Measurements from ENCODE around the gene RPP25.

RPP25 gene

DNA sequence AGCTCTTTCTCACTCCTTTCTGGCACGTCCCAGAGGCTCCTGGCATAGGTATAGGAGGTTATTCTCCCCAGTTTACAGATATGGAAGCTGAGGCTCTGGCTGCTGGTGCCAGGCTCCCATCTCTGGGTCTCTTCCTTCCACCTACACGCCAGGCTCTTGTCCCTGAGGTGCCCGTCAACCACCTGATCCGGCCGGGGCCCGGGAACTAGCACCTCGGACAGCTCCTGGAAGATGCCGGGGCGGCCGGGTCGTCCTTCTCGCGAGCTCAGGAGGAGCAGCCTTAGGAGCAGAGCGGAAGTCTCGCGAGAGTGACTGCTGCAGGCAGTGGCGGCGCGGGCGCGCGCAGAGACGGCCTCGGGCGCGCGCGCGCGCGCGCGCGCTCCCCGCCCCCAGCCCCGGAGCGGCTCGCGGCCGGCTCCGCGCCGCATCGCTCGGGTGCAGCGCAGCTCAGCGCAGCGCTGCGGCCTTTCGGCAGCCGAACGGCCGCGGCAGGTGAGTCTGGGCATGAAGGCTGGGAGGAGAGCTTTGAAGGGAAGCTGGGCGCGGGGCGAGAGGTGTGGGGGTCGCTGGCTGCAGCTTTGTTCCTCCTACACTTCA lies 38.7 kb upstream of the RPP25 start, which contains the start of gene SCAMP5:
Gene SCAMP5 (plus strand): TSS at position 382 of the 597 bp plus-strand sequence. CDS start 16,277 bp downstream, outside the sequence.
- Histone ChIP-seq H3K27ac (ENCODE audit: low read length) (no peak within 1 kb of the TSS), H3K9ac (ENCODE audit: low read length) (peak within 1 kb of the TSS; percentile 68), H3K4me1 (ENCODE audit: low read length) (no peaks in the 10 kb centered on the region), H3K79me2 (ENCODE audit: low read length) (no peaks in the 10 kb centered on the region), H3F3A (ENCODE audit: insufficient read depth, low read length) (no peaks in the 10 kb centered on the region), H3K9me2 (replicated peaks; ENCODE audit: insufficient read depth, low read length) (no peaks in the 10 kb centered on the region), H3K4me2 (ENCODE audit: low read depth, low read length) (peak within 1 kb of the TSS; percentile 92), H4K20me1 (ENCODE audit: insufficient read depth, low read length) (no peaks in the 10 kb centered on the region), H3K9me3 (replicated peaks; ENCODE audit: insufficient read depth, low read length) (no peaks in the 10 kb centered on the region), H3K27me3 (replicated peaks; ENCODE audit: insufficient read depth, low read length) (0 out of 2 replicates have a peak, but pooled peaks cover 3% of the 10 kb centered on the region), H3K4me3 (ENCODE audit: low read length) (peak within 1 kb of the TSS; percentile 84), H2AFZ (ENCODE audit: low read length) (peak within 1 kb of the TSS; percentile 82), H3K36me3 (replicated peaks; ENCODE audit: insufficient read depth, low read length) (no peaks in the 10 kb centered on the region)
- TF ChIP-seq EZH2 (optimal IDR thresholded peaks at IDR 0.05; ENCODE audit: low read depth, low read length) = no peak
- TF ChIP-seq EZH2phosphoT487 (IDR thresholded peaks at IDR 0.05; ENCODE audit: low read length) = no peak
- TF ChIP-seq, protein P1, sequence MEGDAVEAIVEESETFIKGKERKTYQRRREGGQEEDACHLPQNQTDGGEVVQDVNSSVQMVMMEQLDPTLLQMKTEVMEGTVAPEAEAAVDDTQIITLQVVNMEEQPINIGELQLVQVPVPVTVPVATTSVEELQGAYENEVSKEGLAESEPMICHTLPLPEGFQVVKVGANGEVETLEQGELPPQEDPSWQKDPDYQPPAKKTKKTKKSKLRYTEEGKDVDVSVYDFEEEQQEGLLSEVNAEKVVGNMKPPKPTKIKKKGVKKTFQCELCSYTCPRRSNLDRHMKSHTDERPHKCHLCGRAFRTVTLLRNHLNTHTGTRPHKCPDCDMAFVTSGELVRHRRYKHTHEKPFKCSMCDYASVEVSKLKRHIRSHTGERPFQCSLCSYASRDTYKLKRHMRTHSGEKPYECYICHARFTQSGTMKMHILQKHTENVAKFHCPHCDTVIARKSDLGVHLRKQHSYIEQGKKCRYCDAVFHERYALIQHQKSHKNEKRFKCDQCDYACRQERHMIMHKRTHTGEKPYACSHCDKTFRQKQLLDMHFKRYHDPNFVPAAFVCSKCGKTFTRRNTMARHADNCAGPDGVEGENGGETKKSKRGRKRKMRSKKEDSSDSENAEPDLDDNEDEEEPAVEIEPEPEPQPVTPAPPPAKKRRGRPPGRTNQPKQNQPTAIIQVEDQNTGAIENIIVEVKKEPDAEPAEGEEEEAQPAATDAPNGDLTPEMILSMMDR (IDR thresholded peaks at IDR 0.05; ENCODE audit: low read length) = no peak
- peak; percentile 98 for DNase-seq

DNA sequence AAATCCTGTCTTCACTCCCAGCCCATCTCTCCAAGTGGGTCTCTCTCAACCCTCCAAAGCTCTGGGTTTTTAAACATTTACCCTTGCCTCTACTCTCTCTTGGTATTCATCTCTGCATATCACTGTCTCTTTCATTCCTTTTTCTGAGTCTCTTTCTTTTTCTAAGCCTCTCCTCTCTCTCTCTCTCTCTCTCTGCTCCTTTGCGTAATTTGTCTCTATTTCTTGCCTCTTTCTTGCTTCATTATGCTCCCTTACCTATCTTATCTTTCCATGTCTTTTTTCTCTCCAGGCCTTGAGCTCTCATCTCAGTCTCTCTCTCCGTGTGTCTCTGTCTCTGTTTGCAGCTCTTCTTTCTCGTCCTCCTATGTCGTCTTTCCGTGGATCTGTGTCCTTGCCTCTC lies 38.1 kb upstream of the RPP25 start:
- Histone ChIP-seq H3K9me3 (replicated peaks; ENCODE audit: insufficient read depth, low read length) (no peaks in the 10 kb centered on the region), H3K79me2 (ENCODE audit: low read length) (no peaks in the 10 kb centered on the region), H3K9ac (ENCODE audit: low read length) (no peak overlapping the region), H2AFZ (ENCODE audit: low read length) (peak overlapping the region; percentile 76), H3F3A (ENCODE audit: insufficient read depth, low read length) (no peaks in the 10 kb centered on the region), H3K27me3 (replicated peaks; ENCODE audit: insufficient read depth, low read length) (0 out of 2 replicates have a peak, but pooled peaks cover 3% of the 10 kb centered on the region), H3K4me2 (ENCODE audit: low read depth, low read length) (peak overlapping the region; percentile 84), H3K27ac (ENCODE audit: low read length) (no peak overlapping the region), H3K4me1 (ENCODE audit: low read length) (no peaks in the 10 kb centered on the region), H3K4me3 (ENCODE audit: low read length) (peak overlapping the region; percentile 49; the same call in 1 of the 2 replicates), H3K36me3 (replicated peaks; ENCODE audit: insufficient read depth, low read length) (no peaks in the 10 kb centered on the region), H3K9me2 (replicated peaks; ENCODE audit: insufficient read depth, low read length) (no peaks in the 10 kb centered on the region), H4K20me1 (ENCODE audit: insufficient read depth, low read length) (no peaks in the 10 kb centered on the region)
- no peak for TF ChIP-seq EZH2 (optimal IDR thresholded peaks at IDR 0.05; ENCODE audit: low read depth, low read length)
- TF ChIP-seq, protein P1 (IDR thresholded peaks at IDR 0.05; ENCODE audit: low read length) = no peak
- TF ChIP-seq EZH2phosphoT487 (IDR thresholded peaks at IDR 0.05; ENCODE audit: low read length) = no peak
- no peak for DNase-seq

DNA sequence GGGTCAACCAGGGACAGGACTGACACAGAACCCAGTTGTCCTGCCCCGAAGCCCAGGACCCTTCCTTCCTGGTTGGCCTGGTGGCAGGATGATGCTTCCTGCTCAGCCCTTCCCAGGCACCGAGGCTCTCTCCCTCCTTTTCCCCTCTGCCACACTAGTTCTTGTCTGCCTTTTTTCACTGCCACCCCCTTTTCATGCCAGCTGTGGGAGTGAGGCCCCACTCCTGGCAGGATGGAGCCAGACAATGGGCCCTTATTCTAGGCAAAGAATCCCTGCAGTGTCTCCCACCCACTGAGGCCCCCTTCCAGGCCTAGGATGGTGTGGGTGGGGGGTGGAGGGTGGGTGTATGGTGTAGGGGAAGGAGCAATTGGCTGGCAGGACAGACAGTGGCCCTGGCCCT lies 37.7 kb upstream of the RPP25 start:
- no peaks in the 10 kb centered on the region for H4K20me1 ChIP-seq (ENCODE audit: insufficient read depth, low read length)
- no peaks in the 10 kb centered on the region for H3F3A ChIP-seq (ENCODE audit: insufficient read depth, low read length)
- no peaks in the 10 kb centered on the region for H3K4me1 ChIP-seq (ENCODE audit: low read length)
- DNase-seq = no peak
- no peak overlapping the region for H3K4me2 ChIP-seq (ENCODE audit: low read depth, low read length)
- no peak overlapping the region for H2AFZ ChIP-seq (ENCODE audit: low read length)
- no peak for TF ChIP-seq EZH2 (optimal IDR thresholded peaks at IDR 0.05; ENCODE audit: low read depth, low read length)
- TF ChIP-seq EZH2phosphoT487 (IDR thresholded peaks at IDR 0.05; ENCODE audit: low read length) = no peak
- TF ChIP-seq, protein P1 (IDR thresholded peaks at IDR 0.05; ENCODE audit: low read length) = no peak
- H3K9me3 ChIP-seq (replicated peaks; ENCODE audit: insufficient read depth, low read length) = no peaks in the 10 kb centered on the region
- no peak overlapping the region for H3K27ac ChIP-seq (ENCODE audit: low read length)
- H3K9ac ChIP-seq (ENCODE audit: low read length) = no peak overlapping the region
- no peaks in the 10 kb centered on the region for H3K9me2 ChIP-seq (replicated peaks; ENCODE audit: insufficient read depth, low read length)
- H3K36me3 ChIP-seq (replicated peaks; ENCODE audit: insufficient read depth, low read length) = no peaks in the 10 kb centered on the region
- H3K79me2 ChIP-seq (ENCODE audit: low read length) = no peaks in the 10 kb centered on the region
- no peak overlapping the region for H3K4me3 ChIP-seq (ENCODE audit: low read length)
- 0 out of 2 replicates have a peak, but pooled peaks cover 3% of the 10 kb centered on the region for H3K27me3 ChIP-seq (replicated peaks; ENCODE audit: insufficient read depth, low read length)

All from MM.1S (cell line).